NOMO-1 treated with DMSO at 0.1 percent for 48 hours (cell line): ENCODE results near the gene SEMA7A.
"Not testable (repeated sequence)": the region's sequence is repeated elsewhere in the genome, so short reads cannot be mapped to it uniquely, and the experiment has no call there.

Experiments
- DNase-seq: peaks from one replicate; lab custom pipeline; 2025; ENCODE audit not compliant: unreplicated experiment; lab: John Stamatoyannopoulos, UW

The SEMA7A gene

GRCh38 chr15:74400313-74400860, 33.4 kb downstream of the SEMA7A start:
- DNase-seq, result no peak

- no peak for DNase-seq
Observed at GRCh38 chr15:74399511-74400312, 34.0 kb downstream of the SEMA7A start.

- DNase-seq, result peak; percentile 37
Observed at GRCh38 chr15:74399100-74399499, 34.7 kb downstream of the SEMA7A start.

GRCh38 chr15:74398183-74398582, 35.6 kb downstream of the SEMA7A start:
- DNase-seq, result no peak

- DNase-seq, result peak; percentile 62
Observed at GRCh38 chr15:74397239-74398068, 36.3 kb downstream of the SEMA7A start.

GRCh38 chr15:74396445-74397238, 37.1 kb downstream of the SEMA7A start:
- DNase-seq, result peak; percentile 78

GRCh38 chr15:74396146-74396438, 37.7 kb downstream of the SEMA7A start:
- no peak for DNase-seq

GRCh38 chr15:74395319-74396145, 38.2 kb downstream of the SEMA7A start:
- DNase-seq, result no peak

- no peak for DNase-seq
Observed at GRCh38 chr15:74394090-74394846, 39.5 kb downstream of the SEMA7A start.

GRCh38 chr15:74393423-74393822, 40.3 kb downstream of the SEMA7A start:
- no peak for DNase-seq

- DNase-seq, result no peak
Observed at GRCh38 chr15:74392902-74393301, 40.9 kb downstream of the SEMA7A start.

GRCh38 chr15:74392451-74392830, 41.3 kb downstream of the SEMA7A start:
- no peak for DNase-seq

GRCh38 chr15:74391582-74392450, 41.9 kb downstream of the SEMA7A start:
- no peak for DNase-seq

- DNase-seq, result peak; percentile 63
Observed at GRCh38 chr15:74390647-74391288, 43.0 kb downstream of the SEMA7A start.

- DNase-seq, result not testable (repeated sequence)
Observed at GRCh38 chr15:74390049-74390646, 43.6 kb downstream of the SEMA7A start.

- no peak for DNase-seq
Observed at GRCh38 chr15:74389241-74390048, 44.3 kb downstream of the SEMA7A start.

GRCh38 chr15:74388363-74388951, 45.3 kb downstream of the SEMA7A start:
- DNase-seq, result no peak
